Measurements from ENCODE around the gene SPEM1.

DNA sequence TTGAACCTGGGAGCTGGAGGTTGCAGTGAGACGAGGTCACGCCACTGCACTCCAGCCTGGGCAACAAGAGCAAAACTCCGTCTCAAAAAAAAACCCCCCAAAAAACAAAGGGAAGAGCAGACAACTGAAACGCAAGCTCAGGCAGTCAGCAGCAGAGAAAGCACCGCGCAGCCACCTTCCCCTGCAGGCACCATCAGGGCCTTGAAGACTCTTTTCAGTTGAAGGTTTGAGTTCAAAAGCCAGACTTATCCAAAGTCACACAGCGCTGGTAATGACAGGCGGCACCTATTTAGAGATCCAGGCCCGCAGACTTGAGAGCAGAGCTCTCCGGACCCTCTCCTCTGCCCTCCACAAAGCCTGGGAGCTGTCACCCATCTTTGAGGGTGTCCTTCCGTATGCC is 48.2 kb downstream of the SPEM1 start:
- TF ChIP-seq, protein P1, sequence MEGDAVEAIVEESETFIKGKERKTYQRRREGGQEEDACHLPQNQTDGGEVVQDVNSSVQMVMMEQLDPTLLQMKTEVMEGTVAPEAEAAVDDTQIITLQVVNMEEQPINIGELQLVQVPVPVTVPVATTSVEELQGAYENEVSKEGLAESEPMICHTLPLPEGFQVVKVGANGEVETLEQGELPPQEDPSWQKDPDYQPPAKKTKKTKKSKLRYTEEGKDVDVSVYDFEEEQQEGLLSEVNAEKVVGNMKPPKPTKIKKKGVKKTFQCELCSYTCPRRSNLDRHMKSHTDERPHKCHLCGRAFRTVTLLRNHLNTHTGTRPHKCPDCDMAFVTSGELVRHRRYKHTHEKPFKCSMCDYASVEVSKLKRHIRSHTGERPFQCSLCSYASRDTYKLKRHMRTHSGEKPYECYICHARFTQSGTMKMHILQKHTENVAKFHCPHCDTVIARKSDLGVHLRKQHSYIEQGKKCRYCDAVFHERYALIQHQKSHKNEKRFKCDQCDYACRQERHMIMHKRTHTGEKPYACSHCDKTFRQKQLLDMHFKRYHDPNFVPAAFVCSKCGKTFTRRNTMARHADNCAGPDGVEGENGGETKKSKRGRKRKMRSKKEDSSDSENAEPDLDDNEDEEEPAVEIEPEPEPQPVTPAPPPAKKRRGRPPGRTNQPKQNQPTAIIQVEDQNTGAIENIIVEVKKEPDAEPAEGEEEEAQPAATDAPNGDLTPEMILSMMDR (IDR thresholded peaks at IDR 0.05) = no peak
- TF ChIP-seq POLR2A (IDR thresholded peaks at IDR 0.05) = no peak
